Measurements from ENCODE around the gene ADAM23. TPM values are rescaled to one million over a fixed set of nuclear protein-coding genes. Genes with fewer than 3 reads are reported as not detected.
"Not testable (repeated sequence)": the region's sequence is repeated elsewhere in the genome, so short reads cannot be mapped to it uniquely, and the experiment has no call there.

ADAM23 gene, protein sequence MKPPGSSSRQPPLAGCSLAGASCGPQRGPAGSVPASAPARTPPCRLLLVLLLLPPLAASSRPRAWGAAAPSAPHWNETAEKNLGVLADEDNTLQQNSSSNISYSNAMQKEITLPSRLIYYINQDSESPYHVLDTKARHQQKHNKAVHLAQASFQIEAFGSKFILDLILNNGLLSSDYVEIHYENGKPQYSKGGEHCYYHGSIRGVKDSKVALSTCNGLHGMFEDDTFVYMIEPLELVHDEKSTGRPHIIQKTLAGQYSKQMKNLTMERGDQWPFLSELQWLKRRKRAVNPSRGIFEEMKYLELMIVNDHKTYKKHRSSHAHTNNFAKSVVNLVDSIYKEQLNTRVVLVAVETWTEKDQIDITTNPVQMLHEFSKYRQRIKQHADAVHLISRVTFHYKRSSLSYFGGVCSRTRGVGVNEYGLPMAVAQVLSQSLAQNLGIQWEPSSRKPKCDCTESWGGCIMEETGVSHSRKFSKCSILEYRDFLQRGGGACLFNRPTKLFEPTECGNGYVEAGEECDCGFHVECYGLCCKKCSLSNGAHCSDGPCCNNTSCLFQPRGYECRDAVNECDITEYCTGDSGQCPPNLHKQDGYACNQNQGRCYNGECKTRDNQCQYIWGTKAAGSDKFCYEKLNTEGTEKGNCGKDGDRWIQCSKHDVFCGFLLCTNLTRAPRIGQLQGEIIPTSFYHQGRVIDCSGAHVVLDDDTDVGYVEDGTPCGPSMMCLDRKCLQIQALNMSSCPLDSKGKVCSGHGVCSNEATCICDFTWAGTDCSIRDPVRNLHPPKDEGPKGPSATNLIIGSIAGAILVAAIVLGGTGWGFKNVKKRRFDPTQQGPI
- total RNA-seq: 1 to 10 TPM; 1.8 to 2.3 TPM

GRCh38 chr2:206442833-206443734 lies at the start of gene ADAM23:
Gene ADAM23 (plus strand): TSS chr2:206443532. CDS start chr2:206443867, 335 bp downstream.
- Mint-ChIP-seq H3K36me3 (no peaks in the 10 kb centered on the region), H3K27ac (no peak within 1 kb of the TSS), H3K4me1 (ENCODE audit: low read depth) (peaks cover 18% of the 10 kb centered on the region), H3K27me3 (peaks cover 57% of the 10 kb centered on the region), H3K4me3 (peak within 1 kb of the TSS; percentile 79), H3K9me3 (no peaks in the 10 kb centered on the region)
- ChIA-PET CTCF (interaction anchor here (1.0 kb wide), 1 partner anchor 60 kb away, joined by 3 read pairs; no protein-coding TSS in a partner anchor), POLR2A (no interaction called here)
- peak; percentile 71 for DNase-seq
- intact Hi-C loops (cut with micrococcal nuclease): loop anchor here (5.0 to 10.0 kb wide), 2 partner anchors 92 to 281 kb away; no protein-coding TSS in a partner anchor

- DNase-seq: no peak
- Mint-ChIP-seq H3K27me3 (no peaks in the 10 kb centered on the region), H3K27ac (no peak overlapping the region), H3K4me3 (no peak overlapping the region), H3K9me3 (peaks cover 11% of the 10 kb centered on the region), H3K4me1 (ENCODE audit: low read depth) (no peaks in the 10 kb centered on the region), H3K36me3 (peaks cover 2% of the 10 kb centered on the region)
- intact Hi-C loops (cut with micrococcal nuclease): loop anchor here (10.0 kb wide), 1 partner anchor 369 kb away; the partner anchor contains the start of genes FASTKD2 and MDH1B
- POLR2A ChIA-PET: no interaction called here
- CTCF ChIA-PET: interaction anchor here (0.8 kb wide), 1 partner anchor 163 kb away, joined by 3 read pairs; no protein-coding TSS in a partner anchor
These were observed 47.1 kb upstream of the ADAM23 start for GRCh38 chr2:206396211-206396610.

GRCh38 chr2:206402956-206403569 lies 40.3 kb upstream of the ADAM23 start:
- POLR2A ChIA-PET; H3K27me3 Mint-ChIP-seq; H3K4me1 Mint-ChIP-seq (ENCODE audit: low read depth); H3K4me3 Mint-ChIP-seq; CTCF ChIA-PET; intact Hi-C loops (cut with micrococcal nuclease); DNase-seq; H3K9me3 Mint-ChIP-seq; H3K36me3 Mint-ChIP-seq; H3K27ac Mint-ChIP-seq: not testable (repeated sequence)

DNA sequence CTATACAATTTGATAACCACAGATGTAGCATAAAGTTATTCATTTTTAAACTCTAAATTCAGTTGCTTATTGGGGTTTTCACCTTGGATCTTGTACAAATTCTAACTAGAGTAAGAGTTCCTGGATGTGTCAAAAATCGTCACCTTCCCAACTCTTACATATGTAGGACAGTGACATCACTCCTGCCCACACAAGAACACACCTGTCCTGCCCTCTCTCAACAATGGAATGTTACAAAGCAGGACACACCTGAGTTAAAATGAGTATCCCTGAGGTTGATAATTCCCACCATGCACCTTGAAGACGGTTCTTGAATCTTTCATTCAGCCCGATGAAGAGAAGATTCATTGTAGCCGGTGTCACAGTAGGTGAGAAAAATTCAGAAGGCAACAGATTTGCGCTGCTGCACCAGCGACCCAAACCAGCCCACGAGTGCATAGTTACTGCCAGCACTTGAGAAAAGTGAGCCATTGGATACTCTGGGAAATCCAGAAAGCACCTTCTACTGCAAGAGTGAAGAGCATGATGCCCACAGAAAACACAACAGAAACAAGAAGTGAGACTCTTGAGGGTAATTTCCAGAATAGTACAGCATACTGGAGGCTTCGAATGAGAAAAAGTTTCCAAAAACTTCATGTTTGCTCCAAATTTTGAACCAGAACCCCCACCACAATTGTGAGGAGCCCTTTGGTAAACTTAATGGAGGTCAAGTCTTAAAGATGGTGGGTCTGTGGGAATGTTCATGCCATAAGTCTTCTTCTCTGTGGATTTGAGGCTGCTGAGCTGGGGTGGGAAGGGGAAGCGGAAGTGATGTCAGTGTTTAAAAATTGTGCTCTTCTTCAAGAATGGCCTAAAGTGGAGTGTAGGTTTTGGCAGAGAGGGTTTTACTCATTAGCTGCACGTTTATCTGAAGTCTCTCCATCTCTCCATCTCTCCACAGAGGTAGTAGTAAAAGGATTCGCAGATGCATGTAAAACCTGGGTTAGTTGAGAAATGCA lies 34.7 kb upstream of the ADAM23 start:
- no peak for DNase-seq
- no peak overlapping the region for H3K27ac Mint-ChIP-seq
- peaks cover 7% of the 10 kb centered on the region for H3K27me3 Mint-ChIP-seq
- H3K4me3 Mint-ChIP-seq: no peak overlapping the region
- CTCF ChIA-PET: no interaction called here
- POLR2A ChIA-PET: no interaction called here
- peaks cover 4% of the 10 kb centered on the region for H3K9me3 Mint-ChIP-seq
- no peaks in the 10 kb centered on the region for H3K4me1 Mint-ChIP-seq (ENCODE audit: low read depth)
- intact Hi-C loops (cut with micrococcal nuclease): no loop called here
- H3K36me3 Mint-ChIP-seq: no peaks in the 10 kb centered on the region

GRCh38 chr2:206410714-206411113 lies 32.6 kb upstream of the ADAM23 start:
- H3K4me3 Mint-ChIP-seq: no peak overlapping the region
- ChIA-PET POLR2A (no interaction called here), CTCF (no interaction called here)
- H3K9me3 Mint-ChIP-seq: peaks cover 4% of the 10 kb centered on the region
- no peak for DNase-seq
- H3K27me3 Mint-ChIP-seq: peaks cover 5% of the 10 kb centered on the region
- H3K27ac Mint-ChIP-seq: no peak overlapping the region
- intact Hi-C loops (cut with micrococcal nuclease): no loop called here
- H3K4me1 Mint-ChIP-seq (ENCODE audit: low read depth): no peaks in the 10 kb centered on the region
- H3K36me3 Mint-ChIP-seq: no peaks in the 10 kb centered on the region

DNA sequence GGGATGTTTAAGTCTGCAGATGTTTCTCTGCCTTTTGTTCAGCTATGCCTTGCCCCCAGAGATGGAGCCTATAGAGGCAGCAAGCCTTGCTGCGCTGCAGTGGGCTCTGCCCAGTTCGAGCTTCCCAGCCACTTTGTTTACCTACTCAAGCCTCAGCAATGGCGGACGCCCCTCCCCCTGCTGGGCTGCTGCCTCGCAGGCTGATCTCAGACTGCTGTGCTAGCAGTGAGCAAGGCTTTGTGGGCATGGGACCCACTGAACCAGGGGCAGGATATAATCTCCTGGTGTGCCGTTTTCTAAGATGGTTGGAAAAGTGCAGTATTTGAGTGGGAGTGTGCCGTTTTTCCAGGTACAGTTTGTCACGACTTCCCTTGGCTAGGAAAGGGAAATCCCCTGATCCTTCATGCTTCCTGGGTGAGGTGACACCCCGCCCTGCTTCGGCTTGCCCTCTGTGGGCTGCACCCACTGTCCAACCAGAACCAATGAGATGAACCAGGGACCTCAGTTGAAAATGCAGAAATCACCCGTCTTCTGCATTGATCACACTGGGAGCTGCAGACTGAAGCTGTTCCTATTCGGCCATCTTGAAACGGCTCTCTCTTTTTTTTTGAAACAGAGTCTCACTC lies 27.6 kb upstream of the ADAM23 start:
- DNase-seq: no peak
- intact Hi-C loops (cut with micrococcal nuclease): no loop called here
- no peak overlapping the region for H3K4me3 Mint-ChIP-seq
- POLR2A ChIA-PET: no interaction called here
- H3K27ac Mint-ChIP-seq: no peak overlapping the region
- peaks cover 10% of the 10 kb centered on the region for H3K9me3 Mint-ChIP-seq
- CTCF ChIA-PET: interaction anchor here (0.6 kb wide), 1 partner anchor 108 kb away, joined by 4 read pairs; no protein-coding TSS in a partner anchor
- H3K4me1 Mint-ChIP-seq (ENCODE audit: low read depth): no peaks in the 10 kb centered on the region
- peaks cover 11% of the 10 kb centered on the region for H3K27me3 Mint-ChIP-seq
- no peaks in the 10 kb centered on the region for H3K36me3 Mint-ChIP-seq

- H3K36me3 Mint-ChIP-seq: no peaks in the 10 kb centered on the region
- intact Hi-C loops (cut with micrococcal nuclease): no loop called here
- ChIA-PET POLR2A (no interaction called here), CTCF (no interaction called here)
- H3K9me3 Mint-ChIP-seq: peaks cover 6% of the 10 kb centered on the region
- no peaks in the 10 kb centered on the region for H3K4me1 Mint-ChIP-seq (ENCODE audit: low read depth)
- no peak for DNase-seq
- H3K27ac Mint-ChIP-seq: no peak overlapping the region
- H3K27me3 Mint-ChIP-seq: peaks cover 7% of the 10 kb centered on the region
- H3K4me3 Mint-ChIP-seq: no peak overlapping the region
These were observed 24.4 kb upstream of the ADAM23 start for GRCh38 chr2:206418968-206419367.

DNA sequence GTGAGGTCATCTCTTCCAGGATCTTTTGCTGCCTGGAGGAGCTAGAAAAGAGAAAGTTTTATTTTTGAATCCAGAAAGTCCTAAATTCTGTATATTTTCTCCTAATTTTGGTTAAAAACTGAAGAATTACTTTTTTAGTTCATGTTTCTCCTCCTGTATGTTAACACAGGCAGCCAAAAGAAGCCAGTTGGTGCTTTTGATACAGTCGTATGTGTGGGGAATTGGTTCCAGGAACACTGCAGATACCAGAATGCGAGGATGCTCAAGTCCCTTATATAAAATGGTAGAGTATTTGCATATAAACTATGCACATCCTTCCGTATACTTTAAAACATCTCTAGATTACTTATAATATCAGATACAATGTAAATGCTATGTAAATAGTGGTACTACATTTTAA lies 22.6 kb upstream of the ADAM23 start:
- H3K27me3 Mint-ChIP-seq: peaks cover 8% of the 10 kb centered on the region
- H3K27ac Mint-ChIP-seq: no peak overlapping the region
- intact Hi-C loops (cut with micrococcal nuclease): no loop called here
- POLR2A ChIA-PET: no interaction called here
- H3K36me3 Mint-ChIP-seq: no peaks in the 10 kb centered on the region
- H3K4me3 Mint-ChIP-seq: no peak overlapping the region
- H3K9me3 Mint-ChIP-seq: peaks cover 6% of the 10 kb centered on the region
- CTCF ChIA-PET: interaction anchor here (0.6 kb wide), 1 partner anchor 1430 kb away, joined by 4 read pairs; no protein-coding TSS in a partner anchor
- no peak for DNase-seq
- H3K4me1 Mint-ChIP-seq (ENCODE audit: low read depth): no peaks in the 10 kb centered on the region

DNA sequence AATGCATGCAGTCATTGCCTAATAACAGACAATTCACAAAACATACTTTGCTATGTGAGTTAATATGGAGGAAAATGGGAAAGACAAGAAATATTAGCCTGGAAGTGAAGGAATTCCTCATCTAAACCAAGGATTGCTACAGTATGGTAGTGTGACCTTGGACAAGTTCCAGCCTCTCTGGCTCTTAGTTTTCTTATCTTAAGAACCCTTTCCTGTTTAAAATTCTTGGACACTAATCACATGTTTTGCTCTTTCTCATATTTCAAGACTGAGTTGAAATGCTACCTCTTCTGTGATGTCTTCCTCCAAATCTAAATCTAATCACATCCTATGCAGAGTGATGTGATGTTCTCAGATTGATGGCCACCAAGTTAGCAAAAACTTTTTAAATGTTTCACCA lies 20.8 kb upstream of the ADAM23 start:
- no peaks in the 10 kb centered on the region for H3K4me1 Mint-ChIP-seq (ENCODE audit: low read depth)
- CTCF ChIA-PET: no interaction called here
- no peak overlapping the region for H3K4me3 Mint-ChIP-seq
- H3K27ac Mint-ChIP-seq: no peak overlapping the region
- intact Hi-C loops (cut with micrococcal nuclease): no loop called here
- peaks cover 6% of the 10 kb centered on the region for H3K9me3 Mint-ChIP-seq
- H3K27me3 Mint-ChIP-seq: peaks cover 4% of the 10 kb centered on the region
- H3K36me3 Mint-ChIP-seq: no peaks in the 10 kb centered on the region
- no peak for DNase-seq
- POLR2A ChIA-PET: no interaction called here

GRCh38 chr2:206423147-206423546 lies 20.2 kb upstream of the ADAM23 start:
- CTCF ChIA-PET: interaction anchor here (1.6 kb wide), 1 partner anchor 10 kb away, joined by 5 read pairs; no protein-coding TSS in a partner anchor
- no peak for DNase-seq
- H3K4me3 Mint-ChIP-seq: no peak overlapping the region
- POLR2A ChIA-PET: no interaction called here
- no peak overlapping the region for H3K27ac Mint-ChIP-seq
- intact Hi-C loops (cut with micrococcal nuclease): no loop called here
- H3K27me3 Mint-ChIP-seq: peaks cover 4% of the 10 kb centered on the region
- H3K4me1 Mint-ChIP-seq (ENCODE audit: low read depth): no peaks in the 10 kb centered on the region
- no peaks in the 10 kb centered on the region for H3K36me3 Mint-ChIP-seq
- peaks cover 3% of the 10 kb centered on the region for H3K9me3 Mint-ChIP-seq
